ENCODE measurements around the gene SLX4IP.

SLX4IP gene

GRCh38 chr20:10429443-10429981 is 5.6 kb upstream of the SLX4IP start:
- no peak for DNase-seq

- peak; percentile 16 for DNase-seq
Measured at GRCh38 chr20:10430000-10430466, 5.1 kb upstream of the SLX4IP start.

- DNase-seq, result no peak
Measured at GRCh38 chr20:10430704-10431103, 4.4 kb upstream of the SLX4IP start.

- no peak for DNase-seq
Measured at GRCh38 chr20:10432079-10432478, 3.0 kb upstream of the SLX4IP start.

- peak; percentile 63 for DNase-seq
Measured at GRCh38 chr20:10433014-10433622, 2.0 kb upstream of the SLX4IP start.

- DNase-seq, result peak; percentile 87
Measured at GRCh38 chr20:10433623-10434466, 1.3 kb upstream of the SLX4IP start, which contains the start of gene MKKS. Gene MKKS (minus strand): TSS chr20:10434222. CDS start chr20:10413514, 20,708 bp downstream.

- peak; percentile 98 for DNase-seq
Measured at GRCh38 chr20:10434467-10434831, 656 bp upstream of the SLX4IP start.

- no peak for DNase-seq
Measured at GRCh38 chr20:10436053-10436699, 1.1 kb downstream of the SLX4IP start.

GRCh38 chr20:10438217-10438616 is 3.1 kb downstream of the SLX4IP start:
- peak; percentile 38 for DNase-seq

GRCh38 chr20:10443936-10444335 is 8.8 kb downstream of the SLX4IP start:
- no peak for DNase-seq

- no peak for DNase-seq
Measured at GRCh38 chr20:10445758-10446157, 10.7 kb downstream of the SLX4IP start.

- DNase-seq, result peak; percentile 90
Measured at GRCh38 chr20:10447028-10447427, 11.9 kb downstream of the SLX4IP start.

GRCh38 chr20:10448270-10449156 is 13.4 kb downstream of the SLX4IP start:
- DNase-seq, result peak; percentile 44

GRCh38 chr20:10449270-10449669 is 14.2 kb downstream of the SLX4IP start:
- DNase-seq, result no peak

- DNase-seq, result peak; percentile 61
Measured at GRCh38 chr20:10453241-10453640, 18.1 kb downstream of the SLX4IP start.

- no peak for DNase-seq
Measured at GRCh38 chr20:10454151-10454750, 19.1 kb downstream of the SLX4IP start.

- DNase-seq, result no peak
Measured at GRCh38 chr20:10461495-10461894, 26.4 kb downstream of the SLX4IP start.

GRCh38 chr20:10462516-10462915 is 27.4 kb downstream of the SLX4IP start:
- DNase-seq, result no peak

- no peak for DNase-seq
Measured at GRCh38 chr20:10463622-10464021, 28.5 kb downstream of the SLX4IP start.

GRCh38 chr20:10465135-10465534 is 30.0 kb downstream of the SLX4IP start:
- DNase-seq, result no peak

GRCh38 chr20:10466325-10466724 is 31.2 kb downstream of the SLX4IP start:
- no peak for DNase-seq

- no peak for DNase-seq
Measured at GRCh38 chr20:10466855-10467254, 31.8 kb downstream of the SLX4IP start.
